Measurements from ENCODE around the gene CSAG1. TPM values are rescaled to one million over a fixed set of nuclear protein-coding genes. Genes with fewer than 3 reads are reported as not detected.
"Not testable (repeated sequence)": the region's sequence is repeated elsewhere in the genome, so short reads cannot be mapped to it uniquely, and the experiment has no call there.

The CSAG1 gene, protein sequence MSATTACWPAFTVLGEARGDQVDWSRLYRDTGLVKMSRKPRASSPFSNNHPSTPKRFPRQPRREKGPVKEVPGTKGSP
- not detected in 2 replicates for total RNA-seq

DNA sequence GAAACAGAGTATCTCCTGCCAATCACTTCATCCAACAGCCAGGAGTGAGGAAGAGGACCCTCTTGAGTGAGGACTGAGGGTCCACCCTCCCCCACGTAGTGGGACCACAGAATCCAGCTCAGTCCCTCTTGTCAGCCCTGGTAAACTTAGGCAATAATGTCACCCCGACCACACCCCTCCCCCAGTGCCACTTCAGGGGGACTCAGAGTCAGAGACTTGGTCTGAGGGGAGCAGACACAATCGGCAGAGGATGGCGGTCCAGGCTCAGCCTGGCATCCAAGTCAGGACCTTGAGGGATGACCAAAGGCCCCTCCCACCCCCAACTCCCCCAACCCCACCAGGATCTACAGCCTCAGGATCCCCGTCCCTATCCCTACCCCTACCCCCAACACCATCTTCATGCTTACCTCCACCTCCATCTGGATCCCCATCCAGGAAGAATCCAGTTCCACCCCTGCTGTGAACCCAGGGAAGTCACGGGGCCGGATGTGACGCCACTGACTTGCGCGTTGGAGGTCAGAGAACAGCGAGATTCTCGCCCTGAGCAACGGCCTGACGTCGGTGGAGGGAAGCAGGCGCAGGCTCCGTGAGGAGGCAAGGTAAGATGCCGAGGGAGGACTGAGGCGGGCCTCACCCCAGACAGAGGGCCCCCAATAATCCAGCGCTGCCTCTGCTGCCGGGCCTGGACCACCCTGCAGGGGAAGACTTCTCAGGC lies at the start of gene CSAG1, which contains the start of gene MAGEA12:
Gene CSAG1, minus strand, starts transcription at position 461 of the 715 bp plus-strand sequence. CDS start 1,261 bp downstream, outside the sequence.
Gene MAGEA12, plus strand, starts transcription at position 497 of the 715 bp plus-strand sequence. CDS start 2,405 bp downstream, outside the sequence.
- Histone ChIP-seq H3K36me3 (ENCODE audit: control insufficient read depth, insufficient read depth, low read length) (no peaks in the 10 kb centered on the region), H3K4me3 (ENCODE audit: low read depth, low read length) (no peak within 1 kb of the TSS), H3K27me3 (ENCODE audit: control insufficient read depth, insufficient read depth, low read length) (no peaks in the 10 kb centered on the region)
- DNase-seq (ENCODE audit: low read depth) (no peak), FAIRE-seq (no peak)
- TF ChIP-seq CTCF (IDR thresholded peaks at IDR 0.05; ENCODE audit: insufficient read depth, low read length, severe bottlenecking), result no peak

DNA sequence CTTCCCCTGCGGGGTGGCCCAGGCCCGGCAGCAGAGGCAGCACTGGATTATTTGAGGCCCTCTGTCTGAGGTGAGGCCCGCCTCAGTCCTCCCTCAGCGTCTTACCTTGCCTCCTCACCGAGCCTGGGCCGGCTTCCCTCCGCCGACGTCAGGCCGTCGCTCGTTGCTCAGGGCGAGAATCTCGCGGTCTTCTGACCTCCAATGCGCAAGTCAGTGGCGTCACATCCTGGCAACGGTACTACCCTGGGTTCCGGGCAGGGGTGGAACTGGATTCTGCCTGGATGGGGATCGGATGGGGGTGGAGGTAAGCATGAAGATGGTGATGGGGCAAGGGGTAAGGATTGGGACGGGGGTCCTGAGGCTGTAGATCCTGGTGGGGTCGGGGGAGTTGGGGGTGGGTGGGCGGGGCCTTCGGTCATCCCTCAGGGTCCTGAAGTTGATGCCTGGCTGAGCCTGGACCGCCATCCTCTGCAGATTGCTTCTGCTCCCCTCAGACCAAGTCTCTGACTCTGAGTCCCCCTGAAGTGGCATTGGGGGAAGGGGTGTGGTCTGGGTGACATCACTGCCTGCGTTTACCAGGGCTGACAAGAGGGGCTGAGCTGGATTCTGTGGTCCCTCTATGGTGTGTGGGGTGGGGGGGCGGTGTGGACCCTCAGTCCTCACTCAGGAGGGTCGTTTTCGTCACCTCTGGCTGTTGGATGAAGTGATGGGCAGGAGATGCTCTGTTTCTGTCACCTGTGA lies 36.2 kb upstream of the CSAG1 start, which contains the start of gene MAGEA6:
Gene MAGEA6, minus strand, starts transcription at position 141 of the 741 bp plus-strand sequence. CDS start 2,039 bp downstream, outside the sequence.
- H3K27me3 ChIP-seq (ENCODE audit: control insufficient read depth, insufficient read depth, low read length); H3K4me3 ChIP-seq (ENCODE audit: low read depth, low read length); H3K36me3 ChIP-seq (ENCODE audit: control insufficient read depth, insufficient read depth, low read length); DNase-seq (ENCODE audit: low read depth): not testable (repeated sequence)
- FAIRE-seq, result peak; percentile 88

- not testable (repeated sequence) for H3K4me3 ChIP-seq (ENCODE audit: low read depth, low read length); H3K27me3 ChIP-seq (ENCODE audit: control insufficient read depth, insufficient read depth, low read length); DNase-seq (ENCODE audit: low read depth); FAIRE-seq; H3K36me3 ChIP-seq (ENCODE audit: control insufficient read depth, insufficient read depth, low read length)
Measured at GRCh38 chrX:152766562-152766961, 33.0 kb upstream of the CSAG1 start.

- not testable (repeated sequence) for H3K36me3 ChIP-seq (ENCODE audit: control insufficient read depth, insufficient read depth, low read length); DNase-seq (ENCODE audit: low read depth); FAIRE-seq; H3K4me3 ChIP-seq (ENCODE audit: low read depth, low read length); H3K27me3 ChIP-seq (ENCODE audit: control insufficient read depth, insufficient read depth, low read length)
Measured at GRCh38 chrX:152761582-152761981, 28.1 kb upstream of the CSAG1 start.

DNA sequence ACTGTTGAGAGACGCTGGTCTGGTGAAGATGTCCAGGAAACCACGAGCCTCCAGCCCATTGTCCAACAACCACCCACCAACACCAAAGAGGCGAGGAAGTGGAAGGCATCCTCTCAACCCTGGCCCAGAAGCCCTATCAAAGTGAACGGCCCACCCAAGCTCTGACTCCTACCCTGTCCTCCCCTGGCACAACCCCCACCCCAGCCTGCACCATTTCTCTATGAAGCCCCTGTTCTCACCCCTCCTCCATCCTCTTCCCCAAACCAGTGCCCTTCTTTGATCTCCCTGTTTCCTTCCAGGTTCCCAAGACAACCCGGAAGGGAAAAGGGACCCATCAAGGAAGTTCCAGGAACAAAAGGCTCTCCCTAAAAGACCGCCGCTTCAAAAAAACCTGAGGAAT lies 26.0 kb upstream of the CSAG1 start:
- H3K27me3 ChIP-seq (ENCODE audit: control insufficient read depth, insufficient read depth, low read length); H3K36me3 ChIP-seq (ENCODE audit: control insufficient read depth, insufficient read depth, low read length); FAIRE-seq; DNase-seq (ENCODE audit: low read depth); H3K4me3 ChIP-seq (ENCODE audit: low read depth, low read length): not testable (repeated sequence)

- H3K36me3 ChIP-seq (ENCODE audit: control insufficient read depth, insufficient read depth, low read length); H3K27me3 ChIP-seq (ENCODE audit: control insufficient read depth, insufficient read depth, low read length); FAIRE-seq; H3K4me3 ChIP-seq (ENCODE audit: low read depth, low read length); DNase-seq (ENCODE audit: low read depth): not testable (repeated sequence)
Measured at GRCh38 chrX:152758918-152759317, 25.4 kb upstream of the CSAG1 start, which contains the start of gene CSAG3. Gene CSAG3, plus strand, starts transcription at chrX:152759218.

- DNase-seq (ENCODE audit: low read depth); H3K4me3 ChIP-seq (ENCODE audit: low read depth, low read length); H3K27me3 ChIP-seq (ENCODE audit: control insufficient read depth, insufficient read depth, low read length); H3K36me3 ChIP-seq (ENCODE audit: control insufficient read depth, insufficient read depth, low read length); FAIRE-seq: not testable (repeated sequence)
Measured at GRCh38 chrX:152754871-152755270, 21.4 kb upstream of the CSAG1 start.

DNA sequence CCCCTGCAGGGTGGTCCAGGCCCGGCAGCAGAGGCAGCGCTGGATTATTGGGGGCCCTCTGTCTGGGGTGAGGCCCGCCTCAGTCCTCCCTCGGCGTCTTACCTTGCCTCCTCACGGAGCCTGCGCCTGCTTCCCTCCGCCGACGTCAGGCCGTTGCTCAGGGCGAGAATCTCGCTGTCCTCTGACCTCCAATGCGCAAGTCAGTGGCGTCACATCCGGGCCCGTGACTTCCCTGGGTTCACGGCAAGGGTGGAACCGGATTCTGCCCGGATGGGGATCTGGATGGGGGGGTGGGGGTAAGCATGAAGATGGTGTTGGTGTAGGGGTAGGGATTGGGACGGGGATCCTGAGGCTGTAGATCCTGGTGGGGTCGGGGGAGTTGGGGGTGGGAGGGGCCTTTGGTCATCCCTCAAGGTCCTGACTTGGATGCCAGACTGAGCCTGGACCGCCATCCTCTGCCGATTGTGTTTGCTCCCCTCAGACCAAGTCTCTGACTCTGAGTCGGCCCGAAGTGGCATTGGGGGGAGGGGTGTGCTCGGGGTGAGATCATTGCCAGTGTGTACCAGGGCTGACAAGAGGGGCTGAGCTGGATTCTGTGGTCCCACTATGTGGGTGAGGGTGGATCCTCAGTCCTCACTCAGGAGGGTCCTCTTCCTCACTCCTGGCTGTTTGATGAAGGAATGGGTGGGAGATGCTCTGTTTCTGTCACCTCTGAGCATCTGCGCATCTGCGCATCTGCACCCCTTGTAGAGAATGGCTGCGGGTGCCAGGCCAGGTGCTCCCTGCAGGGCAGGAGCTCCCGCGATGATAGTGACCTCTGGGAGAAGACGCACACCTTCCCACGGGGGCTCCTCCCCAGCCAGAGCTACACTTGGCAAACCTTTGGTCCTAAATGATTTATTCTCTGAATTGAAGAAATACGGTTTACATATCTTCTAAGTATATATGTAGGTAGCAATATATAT lies 20.4 kb upstream of the CSAG1 start, which contains the start of gene MAGEA2:
Gene MAGEA2, minus strand, starts transcription at position 157 of the 965 bp plus-strand sequence. CDS start 2,479 bp downstream, outside the sequence.
- not testable (repeated sequence) for H3K27me3 ChIP-seq (ENCODE audit: control insufficient read depth, insufficient read depth, low read length); H3K4me3 ChIP-seq (ENCODE audit: low read depth, low read length); FAIRE-seq; DNase-seq (ENCODE audit: low read depth); H3K36me3 ChIP-seq (ENCODE audit: control insufficient read depth, insufficient read depth, low read length)

Data from bronchial epithelial cell (primary cell).